Endothelial cell (in vitro differentiated cells): ENCODE measurements around the gene FAAP20. TPM values are rescaled to one million over a fixed set of nuclear protein-coding genes. Genes with fewer than 3 reads are reported as not detected.
A peak's percentile ranks its signal among the peaks of the same experiment; 100 is the strongest.

Experiments used
- DNase-seq: peaks from one replicate; pipeline ENCODE4 v3.0.0; 2021; ENCODE audit warnings: low spot score
- H3K27ac Mint-ChIP-seq: one replicate; pipeline ENCODE4 v1.8.0; 2021; ENCODE audit warnings: mixed read lengths, inconsistent platforms; ENCODE audit not compliant: unreplicated experiment
- H3K27me3 Mint-ChIP-seq: one replicate; pipeline ENCODE4 v1.8.0; 2021; ENCODE audit warnings: mild to moderate bottlenecking, moderate library complexity, mixed read lengths, inconsistent platforms; ENCODE audit not compliant: unreplicated experiment
- H3K36me3 Mint-ChIP-seq: one replicate; pipeline ENCODE4 v1.8.0; 2021; ENCODE audit warnings: mild to moderate bottlenecking, low read depth, mixed read lengths, inconsistent platforms; ENCODE audit not compliant: unreplicated experiment
- H3K4me1 Mint-ChIP-seq: one replicate; pipeline ENCODE4 v1.8.0; 2021; ENCODE audit warnings: mild to moderate bottlenecking, mixed read lengths, inconsistent platforms; ENCODE audit not compliant: unreplicated experiment
- H3K4me3 Mint-ChIP-seq: one replicate; pipeline ENCODE4 v1.8.0; 2021; ENCODE audit warnings: mild to moderate bottlenecking, mixed read lengths, inconsistent platforms; ENCODE audit not compliant: unreplicated experiment
- H3K9me3 Mint-ChIP-seq: one replicate; pipeline ENCODE4 v1.8.0; 2021; ENCODE audit warnings: mixed read lengths, inconsistent platforms; ENCODE audit not compliant: unreplicated experiment
- CTCF ChIP-seq: fragments of 200-600 bp; sonication (generic); IDR thresholded peaks from one replicate; pipeline ENCODE4 v1.5.0; 2021; ENCODE audit warnings: antibody characterized with exemption; ENCODE audit not compliant: unreplicated experiment
- total RNA-seq: library from RNA; stranded (reverse); fragmentation: NEBNext Ultra II Directional; extraction: Animal tissue kit (Norgen Biotek cat#: 25700); gene quantifications from one replicate; pipeline ENCODE4 v1.2.1, GENCODE V29; 2021; ENCODE audit not compliant: unreplicated experiment

FAAP20 gene
- total RNA-seq, 1 donor from 2014 or later, result 118 TPM

DNA sequence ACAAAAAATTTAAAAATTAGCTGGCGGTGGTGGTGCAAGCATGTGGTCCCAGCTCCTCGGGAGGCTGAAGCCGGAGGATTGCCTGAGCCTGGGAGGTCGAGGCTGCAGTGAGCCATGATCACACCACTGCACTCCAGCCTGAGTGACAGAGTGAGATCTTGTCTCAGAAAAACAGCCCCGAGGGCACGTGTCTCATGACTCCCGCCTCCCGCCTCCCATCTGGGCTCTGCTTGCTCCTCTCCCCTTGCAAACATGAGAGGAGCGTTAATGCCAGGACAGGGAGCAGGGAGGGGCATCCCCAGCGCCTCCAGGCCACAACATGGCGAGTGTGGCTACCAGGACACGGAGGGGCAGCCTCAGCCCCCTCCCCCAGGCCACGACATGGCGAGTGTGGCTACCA lies 28.3 kb downstream of the FAAP20 start:
- peaks cover 5% of the 10 kb centered on the region for H3K27me3 Mint-ChIP-seq
- H3K36me3 Mint-ChIP-seq, result peaks cover 17% of the 10 kb centered on the region
- H3K27ac Mint-ChIP-seq, result no peak overlapping the region
- no peak for DNase-seq
- no peak for TF ChIP-seq CTCF
- no peaks in the 10 kb centered on the region for H3K9me3 Mint-ChIP-seq
- H3K4me1 Mint-ChIP-seq, result no peaks in the 10 kb centered on the region
- H3K4me3 Mint-ChIP-seq, result no peak overlapping the region

GRCh38 chr1:2165646-2166045 lies 28.9 kb downstream of the FAAP20 start:
- H3K4me3 Mint-ChIP-seq, result no peak overlapping the region
- no peak overlapping the region for H3K27ac Mint-ChIP-seq
- no peaks in the 10 kb centered on the region for H3K4me1 Mint-ChIP-seq
- H3K27me3 Mint-ChIP-seq, result peaks cover 5% of the 10 kb centered on the region
- H3K9me3 Mint-ChIP-seq, result no peaks in the 10 kb centered on the region
- no peak for DNase-seq
- H3K36me3 Mint-ChIP-seq, result peaks cover 17% of the 10 kb centered on the region
- TF ChIP-seq CTCF, result no peak

- TF ChIP-seq CTCF, result no peak
- Mint-ChIP-seq H3K4me3 (peak overlapping the region; percentile 65), H3K27me3 (peaks cover 9% of the 10 kb centered on the region), H3K4me1 (no peaks in the 10 kb centered on the region), H3K9me3 (no peaks in the 10 kb centered on the region), H3K27ac (peak overlapping the region; percentile 36), H3K36me3 (peaks cover 22% of the 10 kb centered on the region)
- DNase-seq, result no peak
Observed at GRCh38 chr1:2163205-2163604, 31.4 kb downstream of the FAAP20 start.

GRCh38 chr1:2160451-2161300 lies 33.9 kb downstream of the FAAP20 start:
- no peak overlapping the region for H3K27ac Mint-ChIP-seq
- peaks cover 9% of the 10 kb centered on the region for H3K27me3 Mint-ChIP-seq
- H3K4me3 Mint-ChIP-seq, result no peak overlapping the region
- H3K9me3 Mint-ChIP-seq, result no peaks in the 10 kb centered on the region
- H3K36me3 Mint-ChIP-seq, result peaks cover 25% of the 10 kb centered on the region
- no peak for DNase-seq
- peaks cover 5% of the 10 kb centered on the region for H3K4me1 Mint-ChIP-seq
- TF ChIP-seq CTCF, result no peak

DNA sequence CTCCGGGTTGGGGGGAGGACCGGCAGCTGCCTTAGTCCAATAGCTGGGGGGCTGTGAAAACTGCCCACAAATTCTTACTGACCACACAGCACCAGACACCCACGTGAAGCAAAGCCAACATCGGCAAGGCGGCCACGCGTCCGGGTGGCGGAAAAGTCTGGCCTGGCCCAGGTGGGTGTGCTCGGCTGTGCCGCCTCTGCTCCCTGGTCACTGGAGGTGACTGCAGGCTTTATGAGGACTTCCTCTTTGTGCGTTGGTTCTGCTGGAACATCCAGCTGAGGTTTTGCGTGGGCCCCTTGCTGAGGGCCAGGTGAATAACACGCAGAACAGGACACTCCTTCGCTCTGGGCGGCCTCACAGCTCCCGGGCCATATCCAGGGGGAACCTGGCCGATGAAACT lies 35.4 kb downstream of the FAAP20 start:
- DNase-seq, result no peak
- Mint-ChIP-seq H3K27me3 (peaks cover 12% of the 10 kb centered on the region), H3K27ac (no peak overlapping the region), H3K4me3 (no peak overlapping the region), H3K36me3 (peaks cover 32% of the 10 kb centered on the region), H3K9me3 (no peaks in the 10 kb centered on the region), H3K4me1 (peaks cover 10% of the 10 kb centered on the region)
- no peak for TF ChIP-seq CTCF
